Caco-2 (cell line): ENCODE measurements around the gene NRP1. TPM values are rescaled to one million over a fixed set of nuclear protein-coding genes. Genes with fewer than 3 reads are reported as not detected.
A peak's percentile ranks its signal among the peaks of the same experiment; 100 is the strongest.

Source experiments
- BruUV-seq: library from RNA; stranded (reverse); fragments of 400-500 nt; replicated peaks from 2 replicates; lab custom pipeline; 2021; lab: Mats Ljungman, UMichigan
- CTCF ChIA-PET: fragments of 300-600 bp; sonication (Branson Sonifier 250); formaldehyde crosslinking; loops from one replicate; lab custom pipeline; 2022; ENCODE audit warnings: antibody characterized with exemption; lab: Charles Lee
- POLR2A ChIA-PET: fragments of 300-600 bp; sonication (Branson Sonifier 250); formaldehyde crosslinking; loops from one replicate; lab custom pipeline; 2022; ENCODE audit warnings: antibody characterized with exemption; lab: Charles Lee
- DNase-seq, 2 experiments: peaks; one replicate each; pipeline versions ENCODE4 v3.0.0 to v3.0.0-alpha.2; 2020 to 2022
- H3K27me3 ChIP-seq: replicated peaks from 2 replicates; pipeline ENCODE4 v1.6.0; 2011; ENCODE audit warnings: low read length; ENCODE audit not compliant: control insufficient read depth, insufficient read depth
- H3K36me3 ChIP-seq: 2 replicates; pipeline ENCODE4 v1.5.1; 2011; ENCODE audit warnings: low read length; ENCODE audit not compliant: control insufficient read depth, insufficient read depth
- H3K4me1 ChIP-seq: fragments of 250-450 bp; sonication (Bioruptor Pico); 2 replicates; pipeline ENCODE4 v1.5.1; 2020; ENCODE audit warnings: mild to moderate bottlenecking
- H3K4me3 ChIP-seq: 2 replicates; pipeline ENCODE4 v1.5.1; 2011; ENCODE audit warnings: low read depth, mild to moderate bottlenecking, control low read depth, low read length
- H3K9me3 ChIP-seq: fragments of 250-450 bp; sonication (Bioruptor Pico); 2 replicates; pipeline ENCODE4 v1.5.1; 2020; ENCODE audit warnings: mild to moderate bottlenecking, moderate library complexity
- H3K27ac Mint-ChIP-seq: one replicate; pipeline ENCODE4 v1.8.0; 2022; ENCODE audit warnings: mixed read lengths; ENCODE audit not compliant: unreplicated experiment
- H3K27me3 Mint-ChIP-seq: one replicate; pipeline ENCODE4 v1.8.0; 2022; ENCODE audit warnings: mixed read lengths; ENCODE audit not compliant: insufficient read depth, unreplicated experiment
- H3K36me3 Mint-ChIP-seq: one replicate; pipeline ENCODE4 v1.8.0; 2022; ENCODE audit warnings: mild to moderate bottlenecking, mixed read lengths; ENCODE audit not compliant: insufficient read depth, unreplicated experiment
- H3K4me1 Mint-ChIP-seq: one replicate; pipeline ENCODE4 v1.8.0; 2022; ENCODE audit warnings: low read depth, mixed read lengths; ENCODE audit not compliant: unreplicated experiment
- H3K4me3 Mint-ChIP-seq: one replicate; pipeline ENCODE4 v1.8.0; 2022; ENCODE audit warnings: mild to moderate bottlenecking, moderate library complexity, mixed read lengths; ENCODE audit not compliant: unreplicated experiment
- H3K9me3 Mint-ChIP-seq: one replicate; pipeline ENCODE4 v1.8.0; 2022; ENCODE audit warnings: mixed read lengths; ENCODE audit not compliant: unreplicated experiment
- CTCF ChIP-seq, 2 experiments: fragments of 200-600 bp in 1 of 2; IDR thresholded peaks; 1 replicate in 1 of 2; 2 replicates in 1 of 2; pipeline versions ENCODE4 v1.5.1 to v1.8.0; 2011 to 2022; ENCODE audit warnings: antibody characterized with exemption in 1 of 2, control low read depth in 1 of 2, inconsistent platforms in 1 of 2, low read depth in 1 of 2, low read length in 1 of 2, mild to moderate bottlenecking in 1 of 2, moderate library complexity in 1 of 2; ENCODE audit not compliant: insufficient read depth in 1 of 2, severe bottlenecking in 1 of 2, unreplicated experiment in 1 of 2
- intact Hi-C: fragments of 100-400 bp; cut with micrococcal nuclease; formaldehyde crosslinking; loops from one replicate; pipeline ENCODE4 v1.10.0; 2022; ENCODE audit not compliant: unreplicated experiment
- total RNA-seq: library from RNA; stranded (reverse); gene quantifications from 2 replicates; pipeline ENCODE4 v1.2.3, GENCODE V29; 2022

The NRP1 gene
- total RNA-seq, 1 experiment from 2014 or later = 123 TPM

- peak overlapping the region; percentile 74 for H3K27ac Mint-ChIP-seq
- BruUV-seq = no TSS peak
Measured at GRCh38 chr10:33315891-33316290, 18.6 kb downstream of the NRP1 start.

GRCh38 chr10:33314811-33315561 lies 19.5 kb downstream of the NRP1 start:
- Histone ChIP-seq H3K36me3 (peaks cover 2% of the 10 kb centered on the region; the same call in 1 of the 2 replicates), H3K27me3 (no peaks in the 10 kb centered on the region), H3K9me3 (no peaks in the 10 kb centered on the region), H3K4me1 (peaks cover 34% of the 10 kb centered on the region), H3K4me3 (no peak overlapping the region)
- no peak for DNase-seq
- BruUV-seq = no TSS peak
- Mint-ChIP-seq H3K4me1 (peaks cover 26% of the 10 kb centered on the region), H3K27me3 (no peaks in the 10 kb centered on the region), H3K36me3 (peaks cover 48% of the 10 kb centered on the region), H3K4me3 (no peak overlapping the region), H3K27ac (peak overlapping the region; percentile 74), H3K9me3 (peaks cover under 1% of the 10 kb centered on the region)
- TF ChIP-seq CTCF (IDR thresholded peaks at IDR 0.05; ENCODE audit: insufficient read depth in 1 of 2, low read depth in 1 of 2, low read length in 1 of 2, severe bottlenecking in 1 of 2, unreplicated experiment in 1 of 2) = no peak
- intact Hi-C loops = loop anchor here (5.0 kb wide), 2 partner anchors 93 to 118 kb away; no protein-coding TSS in a partner anchor
- POLR2A ChIA-PET = no interaction called here
- CTCF ChIA-PET = no interaction called here

More at GRCh38 chr10:33315891-33316290, 18.6 kb downstream of the NRP1 start:
- H3K36me3 Mint-ChIP-seq = peaks cover 48% of the 10 kb centered on the region
- H3K27me3 Mint-ChIP-seq = no peaks in the 10 kb centered on the region
- peaks cover 34% of the 10 kb centered on the region for H3K4me1 ChIP-seq
- peak; percentile 53 to 68 for DNase-seq
- H3K4me3 Mint-ChIP-seq = peak overlapping the region; percentile 28
- peaks cover 20% of the 10 kb centered on the region for H3K4me1 Mint-ChIP-seq
- no peaks in the 10 kb centered on the region for H3K9me3 ChIP-seq
- H3K36me3 ChIP-seq = peaks cover 2% of the 10 kb centered on the region; the same call in 1 of the 2 replicates
- H3K4me3 ChIP-seq = no peak overlapping the region
- H3K9me3 Mint-ChIP-seq = peaks cover 9% of the 10 kb centered on the region
- no peaks in the 10 kb centered on the region for H3K27me3 ChIP-seq
- no peak for TF ChIP-seq CTCF (IDR thresholded peaks at IDR 0.05; ENCODE audit: insufficient read depth in 1 of 2, low read depth in 1 of 2, low read length in 1 of 2, severe bottlenecking in 1 of 2, unreplicated experiment in 1 of 2)
- intact Hi-C loops = loop anchor here (5.0 kb wide), 2 partner anchors 94 to 119 kb away; no protein-coding TSS in a partner anchor
- ChIA-PET POLR2A (interaction anchor here (0.7 kb wide), 1 partner anchor 512 kb away, joined by 3 read pairs; no protein-coding TSS in a partner anchor), CTCF (interaction anchor here (0.5 to 1.6 kb wide), 3 partner anchors 17 to 1619 kb away, joined by 3 to 7 read pairs (median 6); no protein-coding TSS in a partner anchor)

GRCh38 chr10:33311640-33312039 lies 22.8 kb downstream of the NRP1 start:
- no peak overlapping the region for H3K4me3 Mint-ChIP-seq
- Histone ChIP-seq H3K9me3 (no peaks in the 10 kb centered on the region), H3K27me3 (no peaks in the 10 kb centered on the region), H3K4me3 (no peak overlapping the region), H3K36me3 (peaks cover 2% of the 10 kb centered on the region; the same call in 1 of the 2 replicates), H3K4me1 (peaks cover 25% of the 10 kb centered on the region)
- POLR2A ChIA-PET = no interaction called here
- H3K9me3 Mint-ChIP-seq = no peaks in the 10 kb centered on the region
- peaks cover 60% of the 10 kb centered on the region for H3K36me3 Mint-ChIP-seq
- H3K27me3 Mint-ChIP-seq = no peaks in the 10 kb centered on the region
- no peak for TF ChIP-seq CTCF (IDR thresholded peaks at IDR 0.05; ENCODE audit: insufficient read depth in 1 of 2, low read depth in 1 of 2, low read length in 1 of 2, severe bottlenecking in 1 of 2, unreplicated experiment in 1 of 2)
- intact Hi-C loops = no loop called here
- no TSS peak for BruUV-seq
- CTCF ChIA-PET = no interaction called here
- H3K27ac Mint-ChIP-seq = no peak overlapping the region
- peaks cover 20% of the 10 kb centered on the region for H3K4me1 Mint-ChIP-seq
- DNase-seq = no peak
